Ishikawa (cell line): ENCODE results near the gene MMAB.

Experiments used
- CEBPB ChIP-seq: IDR thresholded peaks from 2 replicates; pipeline ENCODE4 v1.6.1; 2012
- CREB1 ChIP-seq: IDR thresholded peaks from 2 replicates; pipeline ENCODE4 v1.6.1; 2012; ENCODE audit warnings: low read depth
- EGR1 ChIP-seq: IDR thresholded peaks from 2 replicates; pipeline ENCODE4 v1.6.1; 2012
- EP300 ChIP-seq: IDR thresholded peaks from 2 replicates; pipeline ENCODE4 v1.6.1; 2012; ENCODE audit warnings: borderline replicate concordance
- FOXM1 ChIP-seq: IDR thresholded peaks from 2 replicates; pipeline ENCODE4 v1.6.1; 2012; ENCODE audit warnings: low read depth, borderline replicate concordance
- NFIC ChIP-seq: IDR thresholded peaks from 2 replicates; pipeline ENCODE4 v1.6.1; 2012
- RAD21 ChIP-seq: IDR thresholded peaks from 2 replicates; pipeline ENCODE4 v1.6.1; 2012; ENCODE audit warnings: low read depth
- TAF1 ChIP-seq: IDR thresholded peaks from 2 replicates; pipeline ENCODE4 v1.6.1; 2012; ENCODE audit warnings: low read depth, mild to moderate bottlenecking
- TCF12 ChIP-seq: IDR thresholded peaks from 2 replicates; pipeline ENCODE4 v1.6.1; 2012; ENCODE audit warnings: low read depth
- TEAD4 ChIP-seq: IDR thresholded peaks from 2 replicates; pipeline ENCODE4 v1.6.1; 2012
- YY1 ChIP-seq: IDR thresholded peaks from 2 replicates; pipeline ENCODE4 v1.6.1; 2012; ENCODE audit warnings: low read depth
- ZBTB7A ChIP-seq: IDR thresholded peaks from 2 replicates; pipeline ENCODE4 v1.6.1; 2012; ENCODE audit warnings: low read depth
- TF ChIP-seq, protein P1 (sequence below): IDR thresholded peaks from 2 replicates; pipeline ENCODE4 v1.6.1; 2012
- TF ChIP-seq, protein P2 (sequence below): IDR thresholded peaks from 2 replicates; pipeline ENCODE4 v1.6.1; 2012; ENCODE audit warnings: low read depth, mild to moderate bottlenecking
- TF ChIP-seq, protein P3 (sequence below): IDR thresholded peaks from 2 replicates; pipeline ENCODE4 v1.6.1; 2012

The MMAB gene

DNA sequence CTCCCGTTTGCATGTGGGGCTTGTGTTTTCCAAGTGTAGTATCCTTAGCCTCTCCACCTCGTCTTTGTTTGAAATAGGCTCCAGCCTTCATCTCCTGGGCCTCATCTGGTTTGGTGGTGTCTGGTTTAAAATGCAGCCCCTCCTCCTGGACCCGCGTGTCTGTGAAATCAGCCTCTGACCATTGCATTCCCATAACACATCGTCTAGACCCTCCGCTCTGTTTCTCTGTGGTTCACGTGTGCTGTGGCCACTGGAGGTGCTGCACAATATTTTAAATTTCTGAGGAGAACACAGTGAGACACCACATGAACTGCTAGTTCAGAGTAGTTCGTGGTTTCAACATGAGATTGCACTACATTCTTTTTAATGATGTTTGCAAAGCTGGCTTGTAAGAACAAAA, 60.3 kb downstream of the MMAB start:
- no peak for TF ChIP-seq CREB1
- TF ChIP-seq RAD21, result no peak
- TF ChIP-seq TAF1, result no peak

DNA sequence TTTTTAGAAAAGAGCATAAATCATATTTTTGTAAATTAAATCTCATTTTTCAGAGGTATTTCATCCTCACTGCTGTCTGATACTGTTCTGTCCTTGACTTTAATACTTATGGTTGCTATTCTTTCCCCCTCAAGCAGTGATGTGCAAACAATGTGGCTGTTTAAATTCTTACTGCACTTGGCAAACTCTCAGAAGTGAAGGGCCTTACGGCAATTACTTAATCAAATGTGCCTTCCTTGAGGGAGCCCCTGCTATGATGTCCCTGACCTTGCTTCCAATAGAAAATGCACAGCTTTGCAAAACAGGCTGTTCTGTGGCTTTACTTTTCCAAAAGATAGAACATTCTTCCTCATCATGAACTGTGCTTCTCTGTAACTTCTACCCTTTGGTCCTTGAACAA, 60.7 kb downstream of the MMAB start:
- TF ChIP-seq, protein P1, sequence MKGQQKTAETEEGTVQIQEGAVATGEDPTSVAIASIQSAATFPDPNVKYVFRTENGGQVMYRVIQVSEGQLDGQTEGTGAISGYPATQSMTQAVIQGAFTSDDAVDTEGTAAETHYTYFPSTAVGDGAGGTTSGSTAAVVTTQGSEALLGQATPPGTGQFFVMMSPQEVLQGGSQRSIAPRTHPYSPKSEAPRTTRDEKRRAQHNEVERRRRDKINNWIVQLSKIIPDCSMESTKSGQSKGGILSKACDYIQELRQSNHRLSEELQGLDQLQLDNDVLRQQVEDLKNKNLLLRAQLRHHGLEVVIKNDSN, result no peak
- TF ChIP-seq TCF12, result no peak
- TF ChIP-seq EP300, result no peak
- TF ChIP-seq TAF1, result no peak
- TF ChIP-seq RAD21, result no peak
- TF ChIP-seq NFIC, result no peak
- TF ChIP-seq EGR1, result no peak
- no peak for TF ChIP-seq CREB1
- TF ChIP-seq CEBPB, result no peak
- TF ChIP-seq ZBTB7A, result no peak
- TF ChIP-seq, protein P2, sequence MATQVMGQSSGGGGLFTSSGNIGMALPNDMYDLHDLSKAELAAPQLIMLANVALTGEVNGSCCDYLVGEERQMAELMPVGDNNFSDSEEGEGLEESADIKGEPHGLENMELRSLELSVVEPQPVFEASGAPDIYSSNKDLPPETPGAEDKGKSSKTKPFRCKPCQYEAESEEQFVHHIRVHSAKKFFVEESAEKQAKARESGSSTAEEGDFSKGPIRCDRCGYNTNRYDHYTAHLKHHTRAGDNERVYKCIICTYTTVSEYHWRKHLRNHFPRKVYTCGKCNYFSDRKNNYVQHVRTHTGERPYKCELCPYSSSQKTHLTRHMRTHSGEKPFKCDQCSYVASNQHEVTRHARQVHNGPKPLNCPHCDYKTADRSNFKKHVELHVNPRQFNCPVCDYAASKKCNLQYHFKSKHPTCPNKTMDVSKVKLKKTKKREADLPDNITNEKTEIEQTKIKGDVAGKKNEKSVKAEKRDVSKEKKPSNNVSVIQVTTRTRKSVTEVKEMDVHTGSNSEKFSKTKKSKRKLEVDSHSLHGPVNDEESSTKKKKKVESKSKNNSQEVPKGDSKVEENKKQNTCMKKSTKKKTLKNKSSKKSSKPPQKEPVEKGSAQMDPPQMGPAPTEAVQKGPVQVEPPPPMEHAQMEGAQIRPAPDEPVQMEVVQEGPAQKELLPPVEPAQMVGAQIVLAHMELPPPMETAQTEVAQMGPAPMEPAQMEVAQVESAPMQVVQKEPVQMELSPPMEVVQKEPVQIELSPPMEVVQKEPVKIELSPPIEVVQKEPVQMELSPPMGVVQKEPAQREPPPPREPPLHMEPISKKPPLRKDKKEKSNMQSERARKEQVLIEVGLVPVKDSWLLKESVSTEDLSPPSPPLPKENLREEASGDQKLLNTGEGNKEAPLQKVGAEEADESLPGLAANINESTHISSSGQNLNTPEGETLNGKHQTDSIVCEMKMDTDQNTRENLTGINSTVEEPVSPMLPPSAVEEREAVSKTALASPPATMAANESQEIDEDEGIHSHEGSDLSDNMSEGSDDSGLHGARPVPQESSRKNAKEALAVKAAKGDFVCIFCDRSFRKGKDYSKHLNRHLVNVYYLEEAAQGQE, result no peak
- TF ChIP-seq FOXM1, result no peak
- no peak for TF ChIP-seq YY1
- TF ChIP-seq, protein P3, sequence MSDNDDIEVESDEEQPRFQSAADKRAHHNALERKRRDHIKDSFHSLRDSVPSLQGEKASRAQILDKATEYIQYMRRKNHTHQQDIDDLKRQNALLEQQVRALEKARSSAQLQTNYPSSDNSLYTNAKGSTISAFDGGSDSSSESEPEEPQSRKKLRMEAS, result no peak
- no peak for TF ChIP-seq TEAD4

DNA sequence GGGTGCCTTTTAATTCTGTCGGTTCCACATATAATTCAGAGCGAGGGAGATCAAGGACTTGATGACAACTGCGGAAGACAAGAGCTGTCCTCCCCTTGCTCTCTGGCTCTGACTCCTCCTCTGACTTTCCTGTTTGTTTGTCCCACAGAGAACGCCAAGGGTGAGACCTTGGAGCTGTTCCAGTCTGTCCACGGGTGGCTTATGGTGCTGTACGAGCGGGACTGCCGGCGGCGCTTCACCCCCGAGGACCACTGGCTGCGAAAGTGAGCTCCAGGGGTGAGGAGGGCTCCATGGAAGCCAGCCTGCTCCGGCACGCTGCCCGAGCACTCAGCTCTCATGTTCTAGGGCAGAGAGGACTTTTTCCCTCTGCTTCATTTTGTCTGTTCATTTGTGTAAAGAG, 63.1 kb downstream of the MMAB start:
- TF ChIP-seq EP300 (no peak), CREB1 (no peak), RAD21 (no peak), CEBPB (no peak), NFIC (no peak), TAF1 (no peak), EGR1 (no peak), FOXM1 (no peak), ZBTB7A (no peak), YY1 (no peak), TCF12 (no peak), TEAD4 (no peak)
- TF ChIP-seq, protein P2, result no peak
- TF ChIP-seq, protein P3, result no peak
- TF ChIP-seq, protein P1, result no peak

DNA sequence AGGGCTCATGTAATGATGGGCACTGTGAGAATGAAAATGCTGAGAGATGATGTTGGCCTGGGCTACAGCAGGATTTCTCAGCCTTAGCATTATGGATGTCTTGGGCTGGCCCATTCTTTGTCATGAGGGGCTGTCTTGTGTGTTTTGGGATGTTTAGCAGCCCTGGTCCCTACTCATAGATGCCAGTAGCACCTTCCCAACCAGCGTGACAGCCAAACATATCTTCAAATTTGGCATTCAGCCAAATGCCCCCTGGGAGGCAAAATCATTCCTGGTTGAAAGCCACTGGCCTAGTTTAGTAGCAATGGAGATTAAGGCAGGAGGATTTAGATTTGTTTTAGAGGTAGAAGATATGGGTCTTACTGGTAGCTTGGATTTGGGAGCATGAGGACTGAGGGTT, 69.2 kb downstream of the MMAB start:
- TF ChIP-seq FOXM1 (no peak), EP300 (no peak), NFIC (peak; percentile 41; the same call in 1 of the 2 replicates)
- TF ChIP-seq, protein P2, result no peak
